ENCODE data around the gene UBASH3B.

UBASH3B gene

DNA sequence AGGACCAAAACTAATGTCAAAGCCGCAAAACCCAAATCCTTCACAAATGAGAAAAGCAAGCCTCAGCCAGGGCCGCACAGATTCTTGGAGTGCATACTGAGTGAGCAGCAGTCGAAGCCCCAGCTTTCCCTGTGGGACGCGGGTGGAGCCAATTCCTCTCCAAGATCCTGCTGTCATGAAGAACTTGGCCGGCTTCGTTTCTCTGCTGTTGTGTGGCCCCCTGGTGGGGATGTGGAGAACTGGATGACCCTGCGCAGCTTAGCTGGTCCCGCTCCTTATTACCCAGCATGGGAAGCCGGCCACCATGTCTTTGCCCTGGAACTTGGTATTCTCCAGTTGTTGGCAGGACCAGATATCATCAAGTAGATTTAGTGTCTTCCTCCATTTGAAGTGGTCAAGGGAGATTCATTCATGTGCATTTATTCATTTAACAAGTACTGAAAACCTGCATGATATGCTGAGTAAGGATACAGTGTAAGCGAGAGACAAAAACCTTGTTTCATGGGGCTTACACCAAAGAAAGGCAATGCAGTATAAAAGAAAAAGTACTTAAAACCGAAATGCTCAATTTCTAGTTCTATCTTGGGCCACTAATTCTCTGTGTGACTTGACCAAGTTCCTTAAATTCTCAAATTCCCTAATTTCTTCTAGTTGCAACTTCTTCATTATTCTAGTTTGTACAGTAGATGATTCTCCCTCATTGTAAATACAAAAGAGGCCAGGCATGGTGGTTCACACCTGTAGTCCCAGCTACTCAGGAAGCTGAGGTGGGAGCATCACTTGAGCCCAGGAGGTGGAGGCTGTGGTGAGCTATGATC lies 126.1 kb downstream of the UBASH3B start:
- peak; percentile 48 to 50 for DNase-seq (ENCODE audit: low read depth in 2 of 2)

DNA sequence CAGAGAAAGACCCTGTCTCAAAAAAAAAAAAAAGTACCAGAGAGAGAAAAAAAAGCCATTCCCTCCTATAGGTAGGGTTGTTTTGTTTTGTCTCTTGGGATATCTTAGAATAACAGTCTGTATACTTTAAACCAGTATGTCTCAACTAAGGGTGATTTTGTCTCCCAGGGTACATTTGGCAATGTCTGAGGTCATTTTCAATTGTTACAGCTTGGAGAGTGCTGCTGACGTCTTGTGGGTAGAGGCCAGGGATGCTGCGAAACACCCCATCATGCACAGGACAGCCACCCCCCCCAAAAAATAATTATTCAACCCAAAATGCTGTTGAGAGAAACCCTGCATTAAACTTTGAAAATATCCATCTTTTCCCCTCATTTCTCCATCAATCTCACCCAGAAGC lies 126.7 kb downstream of the UBASH3B start:
- DNase-seq (ENCODE audit: low read depth in 2 of 2) = no peak

DNA sequence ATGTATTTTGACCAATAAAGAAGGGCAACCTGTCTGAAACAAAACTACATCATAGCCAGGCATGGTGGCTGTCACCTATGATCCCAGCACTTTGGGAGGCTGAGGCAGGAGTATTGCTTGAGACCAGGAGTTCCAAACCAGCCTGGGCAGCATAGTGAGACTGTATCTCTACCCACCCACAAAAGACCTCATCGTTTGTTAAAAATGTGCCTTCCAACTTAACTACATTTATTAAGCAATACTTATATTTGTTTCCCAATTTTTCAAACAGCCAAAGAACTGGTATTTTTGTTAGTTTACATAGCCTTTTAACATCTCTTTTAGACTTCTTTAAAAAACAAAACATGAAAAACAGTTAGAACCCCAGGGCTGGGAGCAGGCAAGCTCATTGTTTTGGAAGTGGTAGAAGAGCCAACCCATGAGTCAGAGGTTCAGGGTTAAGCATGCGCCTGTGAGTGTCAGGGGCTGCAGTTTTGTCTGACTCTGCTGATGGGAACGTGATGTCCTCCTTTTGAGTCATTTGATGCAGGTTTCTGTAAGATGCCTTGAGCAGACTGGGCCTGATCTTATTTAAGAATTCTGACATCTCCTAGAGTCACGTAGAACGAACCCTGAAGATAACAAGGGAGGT lies 128.9 kb downstream of the UBASH3B start:
- DNase-seq (ENCODE audit: low read depth in 2 of 2) = no peak

GRCh38 chr11:122785031-122785541 lies 129.6 kb downstream of the UBASH3B start:
- no peak for DNase-seq (ENCODE audit: low read depth in 2 of 2)

DNA sequence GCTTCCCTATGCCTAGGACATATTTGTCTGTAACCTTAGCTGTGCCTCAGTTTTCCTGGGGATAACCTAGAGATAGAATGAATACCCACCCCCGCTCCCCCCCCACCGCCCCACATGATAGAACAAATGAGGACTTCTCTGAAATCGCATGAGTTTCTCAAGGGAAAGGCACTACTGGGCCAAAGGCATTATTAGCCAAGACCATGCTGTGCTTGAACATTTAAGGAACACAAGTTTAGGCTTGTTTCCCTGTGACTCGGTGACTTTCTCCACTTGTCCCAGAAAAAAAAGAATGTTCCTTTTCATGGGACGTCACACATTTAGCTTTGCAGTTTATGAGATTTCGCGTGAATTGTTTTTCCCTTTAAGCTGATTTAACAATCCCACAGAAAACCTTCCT lies 131.4 kb downstream of the UBASH3B start:
- DNase-seq (ENCODE audit: low read depth in 2 of 2) = no peak

GRCh38 chr11:122788781-122789535 lies 133.4 kb downstream of the UBASH3B start:
- DNase-seq (ENCODE audit: low read depth in 2 of 2) = no peak

DNA sequence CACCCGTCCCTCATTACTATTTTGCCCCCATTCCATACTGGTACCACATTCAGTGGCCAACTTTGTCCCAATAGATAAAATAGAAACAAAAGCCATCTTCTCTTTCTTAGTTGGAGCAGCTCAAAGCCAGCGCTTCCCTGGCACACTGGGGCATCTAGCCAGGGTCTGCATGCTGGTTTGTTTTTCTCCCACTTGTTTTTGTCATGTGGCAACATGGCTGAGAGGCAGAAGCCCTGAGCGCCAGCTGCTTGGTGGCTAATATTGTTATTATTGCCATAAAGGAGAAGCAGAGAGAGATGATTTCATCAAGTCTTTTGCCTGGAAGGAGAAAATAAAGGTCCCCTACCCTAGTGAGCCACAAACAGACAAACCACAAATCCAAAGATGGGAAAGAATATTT lies 134.4 kb downstream of the UBASH3B start:
- no peak for DNase-seq (ENCODE audit: low read depth in 2 of 2)

DNA sequence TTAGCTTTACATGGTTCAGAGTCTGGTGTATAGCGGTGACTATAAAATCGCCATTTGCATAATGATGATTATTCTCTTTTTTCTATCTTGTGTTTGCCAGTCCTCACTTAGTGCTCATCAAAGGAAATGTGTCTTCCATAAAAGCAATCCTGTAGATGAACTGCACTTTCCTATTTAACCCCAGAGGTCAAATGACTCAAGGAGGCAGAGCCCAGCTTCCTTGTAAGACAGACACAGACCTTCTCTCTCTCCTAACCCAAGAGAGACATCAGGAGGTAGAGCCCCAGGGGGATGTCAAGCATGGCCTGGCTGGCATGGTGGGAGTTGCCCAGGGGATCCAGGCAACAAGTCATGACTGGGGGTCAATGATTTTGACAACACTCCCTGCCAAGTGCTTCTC lies 135.9 kb downstream of the UBASH3B start:
- DNase-seq (ENCODE audit: low read depth in 2 of 2) = no peak

DNA sequence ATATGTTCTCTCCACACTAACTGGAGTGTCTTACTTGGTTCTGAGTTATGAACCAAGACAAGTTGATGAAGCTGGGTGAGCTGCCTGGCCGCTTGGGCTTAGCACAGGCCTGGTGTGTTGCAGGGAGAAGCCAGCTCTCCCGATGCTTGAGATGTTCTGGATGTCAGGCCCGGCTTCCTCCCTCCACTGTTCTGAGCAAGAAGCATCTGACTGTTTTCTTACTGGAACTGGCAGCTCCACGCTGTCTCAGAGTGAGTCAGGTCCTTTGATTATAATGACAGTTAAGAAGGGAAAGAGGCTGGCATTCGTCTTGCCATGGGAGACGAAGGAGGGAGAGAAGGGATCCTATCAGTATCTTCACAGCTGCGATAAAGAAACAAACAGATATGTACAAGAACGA lies 136.3 kb downstream of the UBASH3B start:
- no peak for DNase-seq (ENCODE audit: low read depth in 2 of 2)

DNA sequence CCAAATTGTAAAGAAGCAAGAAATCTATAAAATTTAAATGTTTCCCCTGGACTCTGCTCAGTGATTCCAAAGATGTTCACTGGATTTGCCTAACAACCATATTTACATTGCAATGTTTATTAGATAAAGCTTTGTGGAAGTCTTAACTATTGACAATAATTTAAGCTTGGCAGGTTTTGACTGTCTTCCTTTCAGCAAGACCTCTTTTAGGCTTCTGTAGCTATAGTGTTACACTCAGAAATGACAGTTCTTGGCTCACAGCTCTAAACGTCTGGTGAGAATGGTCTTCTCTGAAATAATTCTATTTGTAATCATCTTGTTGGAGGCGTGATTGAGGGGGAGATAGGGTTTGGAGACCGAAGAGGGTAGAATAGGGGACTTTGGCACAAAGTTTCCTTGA lies 138.0 kb downstream of the UBASH3B start:
- DNase-seq (ENCODE audit: low read depth in 2 of 2) = no peak

GRCh38 chr11:122795307-122795706 lies 139.8 kb downstream of the UBASH3B start:
- DNase-seq (ENCODE audit: low read depth in 2 of 2) = no peak

DNA sequence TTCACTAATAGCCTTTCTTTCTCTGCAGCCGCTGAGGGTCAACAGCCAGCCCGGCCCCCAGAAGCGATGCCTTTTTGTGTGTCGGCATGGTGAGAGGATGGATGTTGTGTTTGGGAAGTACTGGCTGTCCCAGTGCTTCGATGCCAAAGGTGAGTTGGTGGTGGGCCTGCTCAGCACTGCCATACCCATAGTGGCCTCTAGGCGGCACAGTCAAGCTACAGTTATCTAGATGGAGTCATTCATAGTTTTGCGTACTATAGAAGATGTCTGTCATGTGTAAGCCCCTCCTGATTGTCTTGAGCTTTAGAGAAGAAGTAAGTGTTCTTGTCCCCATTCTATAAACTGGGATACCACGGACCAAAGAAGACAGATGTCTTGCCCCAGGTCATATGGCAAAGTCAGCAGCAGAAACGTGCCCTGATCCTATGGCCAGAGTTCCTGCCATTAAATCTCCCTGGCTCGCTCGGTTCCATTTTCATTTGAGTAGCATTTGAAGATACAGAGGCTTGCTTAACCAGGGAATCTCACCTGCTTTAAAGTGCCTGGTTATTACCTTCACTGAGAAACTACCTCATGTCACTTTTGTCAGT lies 140.7 kb downstream of the UBASH3B start:
- DNase-seq (ENCODE audit: low read depth in 2 of 2) = peak; percentile 52 to 59

DNA sequence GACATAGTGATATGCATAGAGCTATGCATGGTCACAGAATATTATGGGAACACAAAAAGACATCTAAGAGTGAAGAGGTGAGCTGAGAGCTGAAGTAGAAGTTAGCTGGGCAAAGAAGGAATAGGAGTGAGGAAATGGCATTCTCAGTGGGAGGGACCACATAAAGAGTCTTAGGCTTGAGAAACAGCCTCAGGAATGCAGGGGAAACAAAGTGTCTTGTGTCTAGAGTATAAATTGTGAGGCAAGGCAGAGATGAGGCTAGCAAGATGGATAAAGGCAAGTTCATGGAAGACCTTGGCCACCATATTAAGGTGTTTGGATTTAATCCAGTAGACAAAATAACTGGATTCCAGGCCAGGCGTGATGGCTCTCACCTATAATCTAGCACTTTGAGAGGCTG lies 142.1 kb downstream of the UBASH3B start:
- no peak for DNase-seq (ENCODE audit: low read depth in 2 of 2)

GRCh38 chr11:122799406-122800105 lies 144.0 kb downstream of the UBASH3B start:
- no peak for DNase-seq (ENCODE audit: low read depth in 2 of 2)

DNA sequence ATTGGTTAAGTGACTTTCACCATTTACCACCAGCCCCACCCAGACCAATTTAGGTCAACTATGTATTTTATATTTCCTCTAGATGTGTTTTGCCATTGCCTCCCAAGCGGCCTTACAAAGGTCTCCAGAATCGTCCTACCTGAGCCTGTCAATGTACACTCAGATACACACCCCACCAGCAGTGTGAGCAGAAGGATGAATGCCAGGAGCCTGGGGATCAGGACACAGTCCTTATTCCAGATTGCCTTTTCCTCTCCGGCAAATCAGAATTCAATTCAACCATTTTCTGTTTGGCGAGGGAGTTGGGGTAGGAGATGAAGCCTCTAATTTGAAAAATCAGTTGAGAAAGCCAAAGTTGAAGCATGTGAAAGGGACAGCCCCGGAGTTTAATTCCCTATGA lies 147.4 kb downstream of the UBASH3B start:
- no peak for DNase-seq (ENCODE audit: low read depth in 2 of 2)

DNA sequence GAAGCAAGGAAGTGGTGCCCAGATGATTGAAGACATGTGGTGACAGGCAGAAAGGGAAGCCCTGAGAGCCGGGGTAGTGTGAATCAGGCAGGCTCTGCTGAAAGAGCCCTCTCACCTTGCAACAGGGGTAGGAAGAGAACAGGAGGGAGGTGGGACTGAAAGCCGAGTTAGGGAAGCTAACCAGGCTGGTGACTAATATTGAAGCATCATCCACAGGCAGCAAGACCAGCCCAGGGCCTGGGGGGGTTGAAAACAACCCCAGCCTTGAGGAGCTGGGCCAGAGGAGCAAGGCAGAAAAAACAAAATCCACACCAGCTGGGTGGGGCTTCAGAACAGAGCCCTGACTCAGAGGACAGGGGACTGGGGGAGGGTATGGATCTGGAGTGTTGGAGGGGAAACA lies 147.8 kb downstream of the UBASH3B start:
- DNase-seq (ENCODE audit: low read depth in 2 of 2) = no peak

DNA sequence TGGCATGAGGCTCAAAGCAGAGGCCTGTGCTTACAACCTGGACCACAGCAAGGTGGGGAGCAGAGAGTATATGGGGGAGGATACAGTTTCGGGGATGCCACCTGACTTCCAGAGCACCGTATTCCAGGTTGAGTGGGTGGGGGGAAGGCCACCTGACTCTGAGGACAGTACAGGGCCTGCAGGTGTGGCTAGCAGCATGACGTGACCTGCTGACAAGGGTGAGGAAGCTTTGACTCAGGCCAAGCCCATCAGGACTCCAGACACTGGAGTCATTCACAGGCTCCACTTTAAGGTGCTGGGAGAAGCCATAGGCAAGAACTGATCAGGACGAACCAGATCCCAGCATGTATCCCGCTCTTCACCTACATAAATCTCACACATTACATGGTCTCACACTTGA lies 148.2 kb downstream of the UBASH3B start:
- no peak for DNase-seq (ENCODE audit: low read depth in 2 of 2)

DNA sequence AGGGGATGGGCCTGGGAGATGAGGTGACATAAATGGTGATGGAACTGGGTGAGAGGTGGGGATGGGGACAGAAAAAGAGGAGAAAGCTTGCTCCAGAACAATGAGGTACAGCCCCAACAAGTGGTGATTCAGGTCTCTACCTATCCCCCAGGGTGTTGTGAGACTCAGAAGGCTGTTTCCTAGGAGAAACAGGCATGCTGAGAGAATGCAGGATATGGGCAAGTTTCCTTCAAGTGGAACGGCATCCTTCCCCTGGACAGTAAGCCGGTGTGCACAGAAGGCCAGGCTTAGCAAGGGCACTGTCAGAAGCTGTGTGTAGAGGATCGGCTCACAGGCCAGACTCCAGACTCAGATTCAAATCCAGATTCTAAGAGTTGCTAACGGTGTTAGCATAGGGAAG lies 148.6 kb downstream of the UBASH3B start:
- no peak for DNase-seq (ENCODE audit: low read depth in 2 of 2)

DNA sequence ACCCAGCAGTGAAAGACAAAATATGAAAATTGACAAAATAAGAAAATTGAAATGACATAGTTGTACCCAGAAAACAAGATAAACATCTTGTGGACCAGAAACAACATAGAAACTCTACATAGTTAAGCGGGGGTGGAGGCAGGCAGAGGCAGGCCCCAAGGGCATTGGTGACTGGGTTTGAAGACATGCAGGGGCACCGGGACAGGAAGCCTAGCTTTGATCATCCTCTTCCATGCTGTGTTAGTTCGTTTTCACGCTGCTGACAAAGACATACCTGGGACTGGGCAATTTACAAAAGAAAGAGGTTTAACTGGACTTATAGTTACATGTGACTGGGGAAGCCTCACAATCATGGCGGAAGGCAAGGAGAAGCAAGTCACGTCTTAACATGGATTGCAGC lies 149.3 kb downstream of the UBASH3B start:
- no peak for DNase-seq (ENCODE audit: low read depth in 2 of 2)

DNA sequence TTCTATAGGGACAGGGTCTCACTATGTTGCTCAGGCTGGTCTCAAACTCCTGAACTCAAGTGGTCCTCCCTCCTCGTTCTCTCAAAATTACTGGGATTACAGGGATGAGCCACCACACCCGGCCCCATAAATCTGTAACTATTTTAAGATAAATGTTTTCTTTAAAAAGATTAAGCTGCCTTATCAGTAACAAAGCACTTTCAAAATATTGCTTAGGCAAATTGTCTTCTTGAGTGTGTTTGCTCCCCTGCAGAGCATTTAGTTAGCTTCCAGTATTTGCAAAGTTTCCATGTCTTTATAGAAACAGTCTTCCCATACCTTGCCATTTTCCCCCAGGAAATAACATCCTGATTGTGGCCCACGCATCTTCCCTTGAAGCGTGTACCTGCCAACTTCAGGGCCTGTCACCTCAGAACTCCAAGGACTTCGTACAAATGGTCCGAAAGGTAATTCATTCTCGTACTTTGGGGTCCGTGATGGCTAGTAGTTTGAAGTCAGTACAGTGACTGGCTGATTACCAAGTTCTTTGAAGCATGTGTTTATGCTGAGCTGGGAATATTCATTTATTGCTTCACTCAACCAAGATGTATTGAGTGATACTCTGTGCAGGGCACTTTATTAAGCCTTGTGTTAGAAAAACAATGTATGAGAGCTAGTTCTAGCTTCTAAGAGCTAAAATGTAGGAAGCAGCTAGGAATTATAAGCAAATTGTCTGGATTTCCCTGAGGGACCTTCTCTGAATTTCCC lies 152.4 kb downstream of the UBASH3B start:
- no peak for DNase-seq (ENCODE audit: low read depth in 2 of 2)

DNA sequence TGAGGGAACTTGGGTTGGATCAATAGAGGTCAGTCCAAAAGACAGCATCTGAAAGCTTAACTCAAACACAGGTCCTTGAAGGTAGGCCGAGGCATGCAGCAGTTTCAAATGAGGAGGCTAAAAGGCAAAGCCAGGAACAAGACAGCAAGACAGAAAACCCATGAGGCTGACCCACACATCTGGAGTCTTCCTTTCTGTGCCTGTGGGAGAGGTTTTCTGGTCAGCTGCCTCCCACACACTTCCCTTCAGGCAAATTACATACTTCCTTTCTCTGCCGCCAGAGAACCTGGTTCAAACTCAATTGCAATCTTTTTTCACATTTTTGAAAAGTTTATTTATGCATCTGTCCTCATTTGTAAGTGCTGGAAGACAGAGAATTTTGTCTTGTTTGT lies 153.0 kb downstream of the UBASH3B start:
- no peak for DNase-seq (ENCODE audit: low read depth in 2 of 2)

Measured in activated CD8-positive, alpha-beta memory T cell treated with anti-CD3 and anti-CD28 coated beads for 4 hours (primary cell).